Keratinocyte (primary cell): Measurements from ENCODE around the gene TMEM185A. TPM values are rescaled to one million over a fixed set of nuclear protein-coding genes. Genes with fewer than 3 reads are reported as not detected.
"Not testable (repeated sequence)": the region's sequence is repeated elsewhere in the genome, so short reads cannot be mapped to it uniquely, and the experiment has no call there.

ENCODE experiments used
- DNase-seq: peaks from one replicate; pipeline ENCODE4 v3.0.0-alpha.2; 2011; ENCODE audit warnings: low read depth, missing footprints, low spot score
- FAIRE-seq: peaks from 2 replicates; lab custom pipeline; 2011; peaks lifted over from hg19 to GRCh38; lab: Jason Lieb, UNC
- H2AFZ ChIP-seq: 2 replicates; pipeline ENCODE4 v1.6.0; 2012; ENCODE audit warnings: low read length, control low read depth, inconsistent platforms; ENCODE audit not compliant: control insufficient read depth
- H3K27ac ChIP-seq: 2 replicates; pipeline ENCODE4 v1.5.1; 2011; ENCODE audit warnings: low read length; ENCODE audit not compliant: control insufficient read depth, insufficient read depth
- H3K27me3 ChIP-seq: 3 replicates; pipeline ENCODE4 v1.6.0; 2011; ENCODE audit warnings: low read length; ENCODE audit not compliant: control insufficient read depth, insufficient read depth; ENCODE audit errors: extremely low read depth
- H3K36me3 ChIP-seq, 2 experiments: 2 replicates in 1 of 2; 3 replicates in 1 of 2; pipeline ENCODE4 v1.5.1; 2011; ENCODE audit warnings: low read length in 2 of 2, mild to moderate bottlenecking in 1 of 2; ENCODE audit not compliant: control insufficient read depth in 2 of 2, insufficient read depth in 2 of 2; ENCODE audit errors: extremely low read depth in 1 of 2
- H3K4me1 ChIP-seq: 3 replicates; pipeline ENCODE4 v1.5.1; 2011; ENCODE audit warnings: low read length; ENCODE audit not compliant: control insufficient read depth, insufficient read depth; ENCODE audit errors: extremely low read depth
- H3K4me2 ChIP-seq: 3 replicates; pipeline ENCODE4 v1.6.0; 2011; ENCODE audit warnings: low read depth, low read length; ENCODE audit not compliant: control insufficient read depth, insufficient read depth; ENCODE audit errors: extremely low read depth
- H3K4me3 ChIP-seq, 3 experiments: fragments of 200-600 bp in 1 of 3; sonication (generic) in 1 of 3; 2 replicates in 2 of 3; 3 replicates in 1 of 3; pipeline ENCODE4 v1.5.1; 2011 to 2016; ENCODE audit warnings: low read length in 3 of 3, mild to moderate bottlenecking in 3 of 3, control low read depth in 2 of 3, inconsistent platforms in 1 of 3, low read depth in 1 of 3, mixed read lengths in 1 of 3, mixed run types in 1 of 3, moderate library complexity in 1 of 3; ENCODE audit not compliant: control insufficient read depth in 2 of 3, insufficient read depth in 2 of 3; ENCODE audit errors: extremely low read depth in 1 of 3
- H3K79me2 ChIP-seq: 2 replicates; pipeline ENCODE4 v1.6.0; 2012; ENCODE audit warnings: low read length; ENCODE audit not compliant: control insufficient read depth, insufficient read depth
- H3K9ac ChIP-seq: 3 replicates; pipeline ENCODE4 v1.6.0; 2011; ENCODE audit warnings: low read length; ENCODE audit not compliant: control insufficient read depth, insufficient read depth; ENCODE audit errors: extremely low read depth
- H3K9me1 ChIP-seq: 3 replicates; pipeline ENCODE4 v1.6.0; 2011; ENCODE audit warnings: low read length; ENCODE audit not compliant: control insufficient read depth, insufficient read depth; ENCODE audit errors: extremely low read depth
- H3K9me3 ChIP-seq: 2 replicates; pipeline ENCODE4 v1.5.1; 2012; ENCODE audit warnings: low read depth, low read length; ENCODE audit not compliant: control insufficient read depth
- H4K20me1 ChIP-seq: 3 replicates; pipeline ENCODE4 v1.6.0; 2011; ENCODE audit warnings: low read length; ENCODE audit not compliant: control insufficient read depth, insufficient read depth; ENCODE audit errors: extremely low read depth
- CTCF ChIP-seq, 3 experiments: IDR thresholded peaks in 1 of 3; conservative IDR thresholded peaks in 1 of 3; optimal IDR thresholded peaks in 1 of 3; 2 replicates in 2 of 3; 3 replicates in 1 of 3; pipeline versions ENCODE3 to v1.5.1; 2011; ENCODE audit warnings: low read length in 3 of 3, mild to moderate bottlenecking in 3 of 3, moderate library complexity in 2 of 3, control low read depth in 1 of 3, inconsistent platforms in 1 of 3; ENCODE audit not compliant: insufficient read depth in 2 of 3; ENCODE audit errors: extremely low read depth in 1 of 3
- EZH2 ChIP-seq: IDR thresholded peaks from one replicate; pipeline ENCODE4 v1.6.1; 2012; ENCODE audit warnings: inconsistent platforms, mild to moderate bottlenecking, low read length, moderate library complexity
- dilution Hi-C: fragments of 300-500 bp; cut with MboI; formaldehyde crosslinking; loops from one replicate; pipeline ENCODE4 v1.7.0; 2020; ENCODE audit warnings: low sequenced_read_pairs; ENCODE audit not compliant: extremely low pct_ligation_motif_present
- polyA plus RNA-seq, 5 experiments: library from polyadenylated mRNA; depleted of rRNA in 3 of 5; stranded (reverse) in 3 of 5; stranded (forward) in 1 of 5; unstranded in 1 of 5; fragments of >200 nt; gene quantifications; 1 replicate in 1 of 5; 2 replicates in 3 of 5; 3 replicates in 1 of 5; pipeline versions ENCODE4 v1.2.1 to v1.2.3, GENCODE V29; 2011 to 2012; ENCODE audit warnings: missing spikeins in 2 of 5, low read depth in 1 of 5, low replicate concordance in 1 of 5

Gene TMEM185A
- polyA plus RNA-seq, 1 donor (not counting 4 experiments of a cell fraction or from before 2014, with no cell fraction given), result 23.0 TPM

- no peak overlapping the region for H3K4me2 ChIP-seq
- H3K27me3 ChIP-seq, result no peaks in the 10 kb centered on the region
- no peak overlapping the region for H3K4me3 ChIP-seq
- DNase-seq (no peak), FAIRE-seq (no peak)
- no peaks in the 10 kb centered on the region for H3K9me1 ChIP-seq
- no peaks in the 10 kb centered on the region for H3K4me1 ChIP-seq
- no peak for TF ChIP-seq EZH2
- no peak for TF ChIP-seq CTCF (optimal IDR thresholded peaks at IDR 0.05 in 1 of 3, IDR thresholded peaks at IDR 0.05 in 1 of 3, conservative IDR thresholded peaks at IDR 0.05 in 1 of 3; ENCODE audit: extremely low read depth in 1 of 3, insufficient read depth in 2 of 3, low read length in 3 of 3)
- dilution Hi-C loops, result no loop called here
- no peaks in the 10 kb centered on the region for H3K9me3 ChIP-seq
- H3K36me3 ChIP-seq, result no peaks in the 10 kb centered on the region
- H3K79me2 ChIP-seq, result peaks cover 2% of the 10 kb centered on the region
- H4K20me1 ChIP-seq, result no peaks in the 10 kb centered on the region
- H3K27ac ChIP-seq, result no peak overlapping the region
- no peak overlapping the region for H3K9ac ChIP-seq
- H2AFZ ChIP-seq, result no peak overlapping the region
Observed at GRCh38 chrX:149610511-149610910, 21.1 kb downstream of the TMEM185A start.

DNA sequence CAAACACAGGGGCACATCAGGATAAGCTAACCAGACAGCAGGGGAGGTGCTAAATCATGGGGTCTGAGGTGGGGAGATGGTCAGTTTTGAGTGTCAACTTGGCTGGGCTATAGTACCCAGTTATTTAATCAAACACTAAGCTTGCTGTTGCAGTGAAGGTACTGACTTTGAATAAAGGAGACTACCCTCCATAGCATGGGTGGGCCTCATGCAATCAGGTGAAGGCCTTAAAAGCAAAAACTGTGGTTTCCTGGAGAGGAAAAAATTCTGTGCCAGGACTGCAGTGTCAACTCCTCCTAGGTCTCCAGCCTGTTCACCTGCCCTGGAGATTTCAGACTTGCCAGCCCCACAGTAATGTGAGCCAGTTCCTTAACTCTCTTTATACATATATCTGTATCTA lies 23.9 kb downstream of the TMEM185A start:
- no peak overlapping the region for H3K27ac ChIP-seq
- H3K4me1 ChIP-seq, result no peaks in the 10 kb centered on the region
- H4K20me1 ChIP-seq, result no peaks in the 10 kb centered on the region
- TF ChIP-seq EZH2 (no peak), CTCF (optimal IDR thresholded peaks at IDR 0.05 in 1 of 3, IDR thresholded peaks at IDR 0.05 in 1 of 3, conservative IDR thresholded peaks at IDR 0.05 in 1 of 3; ENCODE audit: extremely low read depth in 1 of 3, insufficient read depth in 2 of 3, low read length in 3 of 3) (no peak)
- no peak overlapping the region for H2AFZ ChIP-seq
- FAIRE-seq, result no peak
- H3K4me3 ChIP-seq, result no peak overlapping the region
- H3K4me2 ChIP-seq, result no peak overlapping the region
- dilution Hi-C loops, result no loop called here
- no peaks in the 10 kb centered on the region for H3K9me1 ChIP-seq
- no peak for DNase-seq
- H3K27me3 ChIP-seq, result no peaks in the 10 kb centered on the region
- no peak overlapping the region for H3K9ac ChIP-seq
- no peaks in the 10 kb centered on the region for H3K36me3 ChIP-seq
- no peaks in the 10 kb centered on the region for H3K79me2 ChIP-seq
- no peaks in the 10 kb centered on the region for H3K9me3 ChIP-seq

- H3K4me2 ChIP-seq, dilution Hi-C loops, H3K27me3 ChIP-seq, H3K9ac ChIP-seq, H3K4me3 ChIP-seq, H3K36me3 ChIP-seq, FAIRE-seq, H4K20me1 ChIP-seq, DNase-seq, H3K4me1 ChIP-seq, H3K27ac ChIP-seq, H3K9me1 ChIP-seq, H3K79me2 ChIP-seq, H3K9me3 ChIP-seq, H2AFZ ChIP-seq: not testable (repeated sequence)
Observed at GRCh38 chrX:149605248-149605885, 26.2 kb downstream of the TMEM185A start.

DNA sequence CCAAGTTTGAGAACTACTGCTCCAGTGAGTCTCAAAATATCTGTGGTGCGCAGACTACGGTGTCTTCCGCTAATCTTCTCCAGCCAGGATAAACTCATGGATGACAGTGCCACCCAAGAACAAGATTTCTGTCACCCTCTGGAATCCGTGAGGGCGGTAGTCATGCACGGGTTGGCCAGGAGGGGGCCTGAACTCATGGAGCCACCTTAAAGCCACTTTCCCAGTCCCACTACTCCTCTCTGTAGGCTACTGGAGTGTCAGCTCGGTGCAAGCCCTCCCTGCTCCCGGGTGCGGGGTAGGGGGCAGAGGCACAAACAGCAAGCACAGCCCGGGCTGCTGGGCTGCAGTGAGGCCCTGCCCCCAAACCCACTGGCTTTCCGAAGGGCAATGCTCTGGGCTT lies 33.0 kb downstream of the TMEM185A start:
- H3K4me2 ChIP-seq, H3K27ac ChIP-seq, H4K20me1 ChIP-seq, H2AFZ ChIP-seq, H3K9me3 ChIP-seq, H3K4me3 ChIP-seq, DNase-seq, FAIRE-seq, H3K27me3 ChIP-seq, H3K36me3 ChIP-seq, H3K79me2 ChIP-seq, H3K9ac ChIP-seq, H3K9me1 ChIP-seq, H3K4me1 ChIP-seq, dilution Hi-C loops: not testable (repeated sequence)
